Activated effector memory CD4-positive, alpha-beta T cell treated with Interleukin-2 at 50 U/mL for 16 hours (primary cell): ENCODE results near the gene NFE2L1.
A peak's percentile ranks its signal among the peaks of the same experiment; 100 is the strongest.
"Not testable (repeated sequence)": the region's sequence is repeated elsewhere in the genome, so short reads cannot be mapped to it uniquely, and the experiment has no call there.

Source experiments
- DNase-seq: peaks from one replicate; pipeline ENCODE4 v3.0.0-alpha.2; 2020

NFE2L1 gene

GRCh38 chr17:48047741-48048383 is at the start of gene NFE2L1:
Gene NFE2L1, plus strand, starts transcription at chr17:48048359. Its CDS starts 2,760 bp downstream, at chr17:48051119.
- DNase-seq, result peak; percentile 96

GRCh38 chr17:47999582-47999981 is 48.6 kb upstream of the NFE2L1 start:
- DNase-seq, result no peak

GRCh38 chr17:48001197-48001596 is 47.0 kb upstream of the NFE2L1 start:
- no peak for DNase-seq

- not testable (repeated sequence) for DNase-seq
Measured at GRCh38 chr17:48001657-48002056, 46.5 kb upstream of the NFE2L1 start.

GRCh38 chr17:48002266-48002915 is 45.8 kb upstream of the NFE2L1 start:
- no peak for DNase-seq

- DNase-seq, result no peak
Measured at GRCh38 chr17:48002916-48003416, 45.2 kb upstream of the NFE2L1 start.

- no peak for DNase-seq
Measured at GRCh38 chr17:48003417-48004151, 44.6 kb upstream of the NFE2L1 start.

GRCh38 chr17:48004983-48005382 is 43.2 kb upstream of the NFE2L1 start:
- DNase-seq, result no peak

GRCh38 chr17:48006936-48007709 is 41.0 kb upstream of the NFE2L1 start:
- DNase-seq, result no peak

- DNase-seq, result no peak
Measured at GRCh38 chr17:48010193-48010592, 38.0 kb upstream of the NFE2L1 start.

GRCh38 chr17:48011405-48012150 is 36.6 kb upstream of the NFE2L1 start:
- DNase-seq, result peak; percentile 25

GRCh38 chr17:48012151-48012520 is 36.0 kb upstream of the NFE2L1 start:
- DNase-seq, result peak; percentile 43

GRCh38 chr17:48012654-48013053 is 35.5 kb upstream of the NFE2L1 start:
- no peak for DNase-seq

- no peak for DNase-seq
Measured at GRCh38 chr17:48013876-48014594, 34.1 kb upstream of the NFE2L1 start.

- no peak for DNase-seq
Measured at GRCh38 chr17:48014595-48015111, 33.5 kb upstream of the NFE2L1 start.

- DNase-seq, result no peak
Measured at GRCh38 chr17:48016112-48016511, 32.0 kb upstream of the NFE2L1 start.

- not testable (repeated sequence) for DNase-seq
Measured at GRCh38 chr17:48017817-48018158, 30.4 kb upstream of the NFE2L1 start.

- DNase-seq, result no peak
Measured at GRCh38 chr17:48021934-48022333, 26.2 kb upstream of the NFE2L1 start.

- no peak for DNase-seq
Measured at GRCh38 chr17:48022901-48023300, 25.3 kb upstream of the NFE2L1 start.

GRCh38 chr17:48023400-48024148 is 24.6 kb upstream of the NFE2L1 start:
- peak; percentile 36 for DNase-seq
